ENCODE results near the gene PLXNA4.
"Not testable (repeated sequence)": the region's sequence is repeated elsewhere in the genome, so short reads cannot be mapped to it uniquely, and the experiment has no call there.

PLXNA4 gene

DNA sequence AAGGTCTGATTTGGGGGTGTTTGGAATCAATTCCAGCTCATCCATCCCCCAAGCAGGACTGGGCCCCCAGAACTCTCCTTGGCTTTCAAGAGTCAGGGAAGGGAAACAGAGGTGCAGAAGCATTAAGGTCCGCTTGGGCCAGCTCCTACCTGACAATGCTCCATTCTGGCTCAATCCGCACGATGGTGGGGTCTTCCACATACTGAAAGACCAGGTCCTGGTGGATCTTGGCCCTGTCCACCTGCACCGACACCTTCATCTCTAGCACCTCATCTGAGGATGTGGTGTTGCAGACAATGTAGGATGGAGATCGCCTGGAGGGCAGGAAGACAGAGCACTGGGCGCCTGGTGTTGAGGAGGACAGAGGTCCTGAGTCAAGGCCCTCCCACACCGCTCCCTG lies 391.1 kb downstream of the PLXNA4 start:
- no peak for DNase-seq (ENCODE audit: low read depth in 2 of 3, low spot score in 1 of 3)

DNA sequence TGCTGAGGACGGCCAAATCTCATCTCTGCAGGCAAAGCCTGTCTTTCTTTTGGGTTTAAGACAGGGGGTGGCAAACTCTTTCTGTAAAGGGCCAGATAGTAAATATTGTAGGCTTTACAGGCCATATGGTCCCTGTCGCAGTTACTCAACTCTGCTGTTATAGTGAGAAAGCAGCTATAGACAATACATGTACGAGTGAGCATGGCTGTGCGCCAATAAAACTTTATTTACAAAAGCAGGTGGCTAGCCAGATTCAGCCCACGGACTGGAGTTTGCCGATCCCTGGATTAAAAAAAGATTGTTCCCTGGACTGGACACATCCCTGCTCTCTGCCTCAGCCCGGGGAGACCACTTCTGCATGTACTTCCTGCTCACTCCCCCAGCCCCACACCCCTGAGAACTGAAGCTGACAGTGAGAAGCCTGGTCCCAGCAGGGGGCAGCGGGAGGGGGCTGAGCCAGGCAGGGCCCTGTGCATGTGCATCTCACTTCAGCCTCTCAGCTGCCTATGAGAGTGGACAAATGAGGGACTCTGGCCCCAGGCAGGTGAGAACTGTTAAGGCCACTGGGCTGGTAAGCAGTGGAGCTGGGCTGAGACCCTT lies 392.4 kb downstream of the PLXNA4 start:
- no peak for DNase-seq (ENCODE audit: low read depth in 2 of 3, low spot score in 1 of 3)

DNA sequence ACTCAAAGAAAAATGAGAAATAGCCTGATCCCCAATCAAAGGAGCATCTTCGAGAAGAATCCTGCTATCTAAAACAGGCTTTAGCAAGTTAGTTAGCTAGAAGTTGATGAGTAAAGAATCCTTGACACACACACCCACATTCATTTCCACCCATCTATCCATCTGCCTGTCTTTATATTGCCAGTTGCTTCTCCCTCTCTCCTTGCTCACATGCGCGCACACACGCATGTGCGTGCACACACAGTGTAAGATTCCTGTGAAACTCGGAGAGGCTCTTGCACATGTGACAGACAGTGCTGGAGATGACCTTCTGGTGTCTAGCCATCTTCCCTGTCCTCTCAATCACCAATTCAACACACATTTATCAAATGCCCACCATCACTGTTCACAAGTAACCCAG lies 393.3 kb downstream of the PLXNA4 start:
- no peak for DNase-seq (ENCODE audit: low read depth in 2 of 3, low spot score in 1 of 3)

DNA sequence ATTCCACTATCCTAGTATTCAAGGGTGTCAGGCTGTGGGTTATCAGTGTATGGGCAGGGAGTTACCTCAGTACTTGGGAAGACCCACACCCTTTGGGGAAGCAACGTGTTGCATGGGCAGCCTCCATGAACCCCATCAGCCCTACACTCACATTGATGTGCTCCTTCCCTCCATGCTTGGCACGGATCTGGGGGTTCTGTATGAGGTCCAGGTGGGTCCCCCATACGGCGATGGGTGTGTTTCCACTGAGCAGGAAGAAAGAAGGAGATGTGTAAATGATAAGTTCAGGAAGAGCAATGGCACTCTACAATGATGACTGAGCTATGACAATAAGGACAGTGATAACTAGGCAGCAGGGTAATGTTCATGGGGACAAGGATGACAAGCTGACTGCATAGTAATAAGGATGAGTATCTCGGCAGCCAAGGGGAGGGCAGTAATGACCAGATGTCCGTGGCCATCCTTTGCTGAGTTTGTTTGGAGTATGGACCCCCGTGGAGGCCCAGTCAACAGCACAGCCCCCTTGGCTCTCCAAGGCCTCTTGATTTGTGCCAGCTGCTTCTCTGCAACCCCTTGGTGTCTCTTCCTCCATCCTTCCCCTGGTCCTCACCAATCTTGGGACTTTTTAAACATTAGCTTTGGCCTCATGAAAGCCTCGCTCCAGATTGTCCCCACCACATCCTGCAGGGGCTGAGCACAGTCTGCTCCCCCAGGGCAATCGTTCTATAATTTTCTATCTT lies 394.2 kb downstream of the PLXNA4 start:
- DNase-seq (ENCODE audit: low read depth in 2 of 3, low spot score in 1 of 3): no peak

DNA sequence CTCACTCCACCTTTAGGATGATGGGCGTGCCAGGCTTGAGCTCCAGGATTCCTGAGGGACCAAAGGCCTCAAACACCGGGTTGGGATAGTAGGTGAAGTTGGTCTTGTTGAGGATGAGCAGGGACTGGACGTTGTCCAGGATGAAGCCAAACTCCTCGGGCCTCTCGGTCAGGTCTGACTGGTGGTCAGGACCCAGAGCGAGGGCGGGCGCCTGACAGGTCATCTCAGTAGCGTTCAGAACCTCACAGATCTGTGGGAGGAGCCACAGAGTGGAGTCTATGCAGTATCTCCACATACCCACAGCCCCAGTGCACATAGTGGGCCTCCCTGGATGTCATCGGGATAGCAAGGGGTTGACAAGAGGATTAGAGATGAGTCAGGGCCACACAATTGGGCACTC lies 394.9 kb downstream of the PLXNA4 start:
- DNase-seq (ENCODE audit: low read depth in 2 of 3, low spot score in 1 of 3): no peak

DNA sequence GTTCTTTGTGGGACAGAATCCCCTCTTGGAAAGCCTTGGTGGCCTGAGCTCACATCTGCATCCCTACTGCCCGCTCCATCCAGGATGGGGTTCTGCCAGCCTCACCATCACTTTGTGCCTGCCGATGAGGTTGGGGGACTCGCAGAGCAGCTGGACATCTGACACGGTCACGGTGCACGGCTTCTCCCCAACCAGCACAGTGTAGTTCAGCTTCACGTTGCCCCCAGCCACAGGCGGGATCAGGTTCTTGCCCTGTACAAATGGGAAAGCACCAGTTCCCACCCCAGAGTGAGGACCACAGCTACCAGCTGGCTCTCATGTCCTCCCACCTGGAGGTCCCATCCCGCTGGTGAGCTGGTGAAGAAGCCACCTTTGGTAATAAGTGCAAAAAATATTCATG lies 395.8 kb downstream of the PLXNA4 start:
- no peak for DNase-seq (ENCODE audit: low read depth in 2 of 3, low spot score in 1 of 3)

- no peak for DNase-seq (ENCODE audit: low read depth in 2 of 3, low spot score in 1 of 3)
These were observed 396.6 kb downstream of the PLXNA4 start for GRCh38 chr7:132179681-132180080.

- DNase-seq (ENCODE audit: low read depth in 2 of 3, low spot score in 1 of 3): no peak
These were observed 397.2 kb downstream of the PLXNA4 start for GRCh38 chr7:132179080-132179430.

DNA sequence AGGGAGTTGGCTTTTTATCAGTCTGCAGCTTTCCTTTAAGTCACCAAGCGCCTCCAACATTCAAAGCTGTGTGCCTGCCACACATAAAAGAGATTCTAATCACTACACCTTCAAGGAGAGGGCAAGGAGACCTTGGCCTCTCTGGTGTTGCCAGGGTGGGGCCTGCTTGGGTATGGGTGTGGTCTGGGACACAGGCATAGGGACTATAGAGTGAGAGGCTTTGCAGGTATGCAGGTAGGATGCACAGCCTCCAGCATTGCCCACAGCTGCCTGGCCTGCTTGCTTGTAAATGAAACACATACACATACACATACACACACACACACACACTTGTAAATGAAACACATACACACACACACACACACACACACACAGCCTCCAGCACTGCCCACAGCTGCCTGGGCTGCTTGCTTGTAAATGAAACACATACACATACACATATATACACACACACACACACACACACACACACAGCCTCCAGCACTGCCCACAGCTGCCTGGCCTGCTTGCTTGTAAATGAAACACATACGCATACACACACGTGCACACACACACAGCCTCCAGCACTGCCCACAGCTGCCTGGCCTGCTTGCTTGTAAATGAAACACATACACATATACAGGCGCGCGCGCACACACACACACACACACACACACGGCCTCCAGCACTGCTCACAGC lies 397.7 kb downstream of the PLXNA4 start:
- not testable (repeated sequence) for DNase-seq (ENCODE audit: low read depth in 2 of 3, low spot score in 1 of 3)

GRCh38 chr7:132177708-132178401 lies 398.4 kb downstream of the PLXNA4 start:
- DNase-seq (ENCODE audit: low read depth in 2 of 3, low spot score in 1 of 3): no peak

DNA sequence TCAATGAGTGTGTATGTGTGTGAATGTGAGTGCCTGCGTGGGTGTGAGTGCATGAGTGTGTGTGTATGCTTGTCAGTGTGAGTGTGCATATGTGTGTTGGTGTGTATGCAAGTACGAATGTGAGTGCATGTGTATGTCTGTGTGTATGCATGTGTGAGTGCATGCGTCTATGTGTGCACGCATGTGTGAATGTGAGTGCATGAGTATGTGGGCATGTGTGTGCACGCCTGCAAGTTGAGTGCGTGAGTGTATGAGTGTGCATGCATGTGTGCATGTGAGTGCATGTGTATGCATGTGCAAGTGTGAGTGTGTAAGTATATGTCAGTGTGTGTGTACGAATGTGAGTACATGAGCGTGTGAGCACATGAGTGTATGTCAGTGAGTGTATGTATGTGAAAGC lies 399.6 kb downstream of the PLXNA4 start:
- no peak for DNase-seq (ENCODE audit: low read depth in 2 of 3, low spot score in 1 of 3)

- no peak for DNase-seq (ENCODE audit: low read depth in 2 of 3, low spot score in 1 of 3)
These were observed 405.1 kb downstream of the PLXNA4 start for GRCh38 chr7:132171130-132171576.

- DNase-seq (ENCODE audit: low read depth in 2 of 3, low spot score in 1 of 3): no peak
These were observed 406.5 kb downstream of the PLXNA4 start for GRCh38 chr7:132169730-132170129.

DNA sequence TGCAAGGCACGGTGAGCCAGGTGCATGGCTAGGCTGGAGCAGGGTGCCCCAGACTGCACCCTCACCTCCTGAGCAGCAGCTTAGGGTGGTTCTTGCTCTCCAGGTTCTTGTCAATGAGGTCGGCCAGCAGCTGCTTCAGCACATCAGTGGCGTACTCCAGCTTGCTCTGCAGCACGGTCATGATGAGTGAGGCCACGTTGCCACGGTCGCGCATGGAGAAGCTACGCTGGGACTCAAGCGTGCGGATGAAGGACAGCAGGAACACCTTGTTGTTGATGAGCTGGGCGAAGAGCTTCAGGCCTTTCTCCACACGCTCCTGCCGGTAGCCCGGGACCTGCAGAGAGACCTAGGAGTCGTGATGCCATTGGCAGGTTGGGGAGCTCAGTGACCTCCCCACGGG lies 408.0 kb downstream of the PLXNA4 start:
- no peak for DNase-seq (ENCODE audit: low read depth in 2 of 3, low spot score in 1 of 3)

DNA sequence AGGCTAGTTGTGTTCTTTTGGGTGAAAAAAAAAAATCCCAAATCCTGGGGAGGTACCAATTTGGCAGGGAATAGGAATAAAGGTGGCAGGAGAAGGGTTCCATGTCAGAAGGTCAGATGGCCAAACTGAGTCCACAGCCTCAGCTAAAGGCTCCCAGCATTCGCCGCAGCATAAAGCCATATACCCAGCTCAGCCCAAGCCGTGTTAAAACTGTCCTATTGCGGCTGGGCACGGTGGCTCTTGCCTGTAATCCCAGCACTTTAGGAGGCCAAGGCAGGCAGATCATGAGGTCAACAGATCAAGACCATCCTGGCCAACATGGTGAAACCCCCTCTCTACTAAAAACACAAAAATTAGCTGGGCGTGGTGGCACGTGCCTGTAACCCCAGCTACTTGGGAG lies 410.6 kb downstream of the PLXNA4 start:
- not testable (repeated sequence) for DNase-seq (ENCODE audit: low read depth in 2 of 3, low spot score in 1 of 3)

GRCh38 chr7:132164558-132165125 lies 411.6 kb downstream of the PLXNA4 start:
- no peak for DNase-seq (ENCODE audit: low read depth in 2 of 3, low spot score in 1 of 3)

- no peak for DNase-seq (ENCODE audit: low read depth in 2 of 3, low spot score in 1 of 3)
These were observed 413.6 kb downstream of the PLXNA4 start for GRCh38 chr7:132162556-132163144.

- DNase-seq (ENCODE audit: low read depth in 2 of 3, low spot score in 1 of 3): no peak
These were observed 414.3 kb downstream of the PLXNA4 start for GRCh38 chr7:132161976-132162375.

DNA sequence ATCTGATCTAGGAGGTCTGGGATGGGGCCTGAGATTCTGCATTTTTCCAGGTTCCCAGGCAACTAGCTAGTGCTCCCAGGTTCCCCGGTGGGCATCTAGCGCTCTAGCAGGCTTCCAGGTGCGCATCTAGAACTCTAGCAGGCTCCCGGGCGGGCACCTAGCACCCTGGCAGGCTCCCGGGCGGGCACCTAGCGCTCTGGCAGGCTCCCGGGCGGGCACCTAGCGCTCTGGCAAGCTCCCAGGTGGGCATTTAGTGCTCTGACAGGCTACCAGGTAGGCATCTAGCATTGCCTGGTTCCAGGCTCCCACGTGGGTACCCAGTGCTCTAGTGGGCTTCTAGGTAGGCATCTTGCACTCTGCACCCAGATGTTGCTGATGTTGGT lies 414.7 kb downstream of the PLXNA4 start:
- DNase-seq (ENCODE audit: low read depth in 2 of 3, low spot score in 1 of 3): no peak

DNA sequence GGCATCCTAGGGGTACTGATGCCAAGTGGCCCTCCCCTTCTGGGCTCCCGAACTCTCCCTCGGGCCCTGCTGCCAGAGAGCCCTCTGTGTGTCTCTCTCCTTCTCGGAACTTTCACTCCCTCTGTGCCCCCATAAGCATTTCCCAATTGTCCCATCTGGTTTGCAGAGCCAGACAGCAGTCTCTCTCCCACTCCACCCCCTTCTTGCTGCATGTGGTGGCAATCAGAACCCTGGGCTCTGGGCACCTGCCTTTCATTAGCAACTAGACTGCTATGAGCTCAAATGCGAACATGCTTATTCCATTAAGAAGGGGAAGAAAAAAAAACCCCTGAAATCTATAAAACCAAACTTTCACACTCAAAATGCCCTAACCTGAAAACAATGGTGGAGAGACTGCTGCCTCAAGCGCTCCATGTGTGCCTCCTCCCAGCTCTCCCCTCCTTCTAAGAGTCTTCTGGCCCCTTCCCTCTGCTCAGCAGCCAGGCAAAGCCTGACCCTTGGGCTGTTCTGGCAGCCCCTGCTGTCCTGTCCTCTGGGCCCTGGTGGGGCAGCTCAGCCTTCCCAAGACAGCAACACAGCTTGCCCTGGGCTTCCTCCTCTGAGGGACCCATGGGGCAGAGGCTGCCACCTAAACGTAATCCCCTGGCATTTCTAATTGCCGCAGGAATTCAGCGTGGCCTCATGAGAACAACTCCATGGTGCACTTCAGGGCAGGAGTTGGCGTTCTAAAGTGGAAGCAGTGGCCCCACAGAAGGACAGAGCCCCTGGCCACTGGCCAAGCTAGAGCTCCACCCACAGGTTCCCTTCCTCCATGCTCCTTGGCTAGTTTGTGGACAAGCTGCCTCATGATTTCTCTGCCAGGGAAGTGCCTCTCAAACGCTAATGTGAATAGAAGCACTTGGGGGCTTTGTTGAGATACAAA lies 415.4 kb downstream of the PLXNA4 start:
- DNase-seq (ENCODE audit: low read depth in 2 of 3, low spot score in 1 of 3): no peak
